Activated T-cell treated with anti-CD3 and anti-CD28 coated beads, Interleukin-2, amount 50 U/mL, for 24 hours (primary cell): ENCODE data around the gene LBX2.

ENCODE experiments used
- DNase-seq: peaks from one replicate; pipeline ENCODE4 v3.0.0-alpha.2; 2020
- H3K27ac Mint-ChIP-seq: 2 replicates; pipeline ENCODE4 v1.8.0; 2020; ENCODE audit warnings: mild to moderate bottlenecking, mixed read lengths
- H3K27me3 Mint-ChIP-seq: 2 replicates; pipeline ENCODE4 v1.8.0; 2020; ENCODE audit warnings: mixed read lengths
- H3K36me3 Mint-ChIP-seq: 2 replicates; pipeline ENCODE4 v1.8.0; 2020; ENCODE audit warnings: low read depth, mixed read lengths
- H3K4me1 Mint-ChIP-seq: 2 replicates; pipeline ENCODE4 v1.8.0; 2020; ENCODE audit warnings: low read depth, mixed read lengths
- H3K4me3 Mint-ChIP-seq: 2 replicates; pipeline ENCODE4 v1.8.0; 2020; ENCODE audit warnings: mild to moderate bottlenecking, moderate library complexity, mixed read lengths
- H3K9me3 Mint-ChIP-seq: 2 replicates; pipeline ENCODE4 v1.8.0; 2020; ENCODE audit warnings: mixed read lengths

Gene LBX2

GRCh38 chr2:74515271-74515980, 16.0 kb upstream of the LBX2 start:
- H3K27me3 Mint-ChIP-seq: peaks cover 87% of the 10 kb centered on the region
- peaks cover 29% of the 10 kb centered on the region for H3K4me1 Mint-ChIP-seq
- no peaks in the 10 kb centered on the region for H3K36me3 Mint-ChIP-seq
- DNase-seq: no peak
- H3K27ac Mint-ChIP-seq: peak overlapping the region; percentile 14
- no peaks in the 10 kb centered on the region for H3K9me3 Mint-ChIP-seq
- peak overlapping the region; percentile 55 for H3K4me3 Mint-ChIP-seq

DNA sequence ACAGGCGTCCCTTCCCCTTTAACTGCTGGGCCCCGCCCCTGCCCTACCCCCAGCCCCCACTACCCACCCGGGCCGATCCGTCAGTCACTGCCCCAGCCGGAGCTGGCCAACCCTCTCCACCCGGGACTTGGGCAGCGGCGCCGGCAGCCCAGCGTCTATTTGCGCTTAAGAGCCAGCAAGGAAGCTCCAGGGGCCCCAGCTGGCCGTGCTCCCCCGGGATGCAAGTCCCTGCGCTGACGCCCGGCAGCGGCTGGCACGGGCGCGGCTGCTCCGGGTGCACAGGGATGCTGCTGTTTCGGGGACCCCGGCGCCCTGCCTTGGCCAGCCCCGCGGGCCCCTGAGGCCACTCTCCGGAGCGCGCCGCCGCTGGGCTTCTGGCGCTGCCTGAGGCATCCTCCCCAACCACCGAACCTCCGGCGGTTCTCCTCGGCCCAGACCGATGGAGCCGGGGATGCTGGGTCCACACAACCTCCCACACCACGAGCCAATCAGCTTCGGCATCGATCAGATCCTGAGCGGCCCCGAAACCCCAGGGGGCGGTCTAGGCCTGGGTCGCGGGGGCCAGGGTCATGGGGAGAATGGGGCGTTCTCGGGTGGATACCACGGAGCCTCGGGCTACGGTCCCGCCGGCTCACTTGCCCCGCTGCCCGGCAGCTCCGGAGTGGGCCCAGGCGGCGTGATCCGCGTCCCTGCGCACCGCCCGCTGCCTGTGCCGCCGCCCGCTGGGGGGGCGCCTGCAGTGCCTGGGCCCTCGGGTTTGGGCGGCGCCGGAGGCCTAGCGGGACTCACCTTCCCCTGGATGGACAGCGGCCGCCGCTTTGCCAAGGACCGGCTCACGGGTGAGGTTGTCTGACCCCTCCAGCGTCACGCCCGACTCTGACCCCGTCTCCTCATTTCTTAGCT, 15.2 kb upstream of the LBX2 start, which contains the start of gene TLX2:
Gene TLX2 (plus strand): TSS at position 83 of the 903 bp plus-strand sequence. CDS start 357 bp downstream, at position 440.
- Mint-ChIP-seq H3K4me3 (peak within 1 kb of the TSS; percentile 55), H3K36me3 (no peaks in the 10 kb centered on the region), H3K27me3 (peaks cover 79% of the 10 kb centered on the region), H3K27ac (peak within 1 kb of the TSS; percentile 14), H3K9me3 (no peaks in the 10 kb centered on the region), H3K4me1 (peaks cover 29% of the 10 kb centered on the region)
- no peak for DNase-seq

DNA sequence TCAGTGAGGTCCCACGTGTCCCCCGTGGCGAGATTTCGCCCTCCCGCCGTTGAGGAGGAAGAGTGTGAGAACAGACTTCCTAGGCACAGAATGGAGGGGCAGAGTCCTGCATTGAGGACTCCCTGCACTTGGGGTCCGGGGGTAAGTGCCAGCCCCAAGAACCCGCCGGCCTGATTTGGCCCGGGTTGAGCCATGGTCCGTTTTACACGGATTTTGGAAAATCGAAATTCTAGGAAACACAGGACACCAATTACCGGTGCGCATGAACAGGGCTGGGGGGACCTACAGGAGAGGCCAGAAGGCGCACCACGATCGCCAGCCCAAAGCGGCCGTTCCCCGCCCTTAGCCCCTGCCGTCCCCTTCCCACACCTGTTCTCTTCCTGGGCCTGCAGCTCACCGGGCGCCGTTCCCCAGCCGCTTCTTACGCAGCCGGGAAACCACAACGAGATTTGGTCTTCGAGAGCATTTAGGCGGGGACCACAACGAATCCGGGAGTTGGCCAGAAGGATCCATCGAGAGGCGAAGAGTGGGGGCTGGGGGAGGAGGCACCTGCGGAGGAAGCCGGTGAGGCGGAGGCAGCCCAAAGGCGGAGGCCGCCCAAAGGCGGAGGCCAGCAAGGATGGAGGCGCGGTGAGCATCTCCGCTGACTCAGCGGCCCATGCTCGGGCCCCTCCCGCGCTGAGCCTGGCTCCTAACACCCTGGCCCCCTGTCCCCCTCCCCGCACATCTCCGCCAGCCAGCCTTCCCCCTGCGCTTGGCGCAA, 14.4 kb upstream of the LBX2 start:
- H3K27me3 Mint-ChIP-seq: peaks cover 71% of the 10 kb centered on the region
- peak overlapping the region; percentile 33 for H3K4me3 Mint-ChIP-seq
- H3K36me3 Mint-ChIP-seq: no peaks in the 10 kb centered on the region
- peaks cover 29% of the 10 kb centered on the region for H3K4me1 Mint-ChIP-seq
- no peaks in the 10 kb centered on the region for H3K9me3 Mint-ChIP-seq
- peak; percentile 64 for DNase-seq
- H3K27ac Mint-ChIP-seq: no peak overlapping the region

DNA sequence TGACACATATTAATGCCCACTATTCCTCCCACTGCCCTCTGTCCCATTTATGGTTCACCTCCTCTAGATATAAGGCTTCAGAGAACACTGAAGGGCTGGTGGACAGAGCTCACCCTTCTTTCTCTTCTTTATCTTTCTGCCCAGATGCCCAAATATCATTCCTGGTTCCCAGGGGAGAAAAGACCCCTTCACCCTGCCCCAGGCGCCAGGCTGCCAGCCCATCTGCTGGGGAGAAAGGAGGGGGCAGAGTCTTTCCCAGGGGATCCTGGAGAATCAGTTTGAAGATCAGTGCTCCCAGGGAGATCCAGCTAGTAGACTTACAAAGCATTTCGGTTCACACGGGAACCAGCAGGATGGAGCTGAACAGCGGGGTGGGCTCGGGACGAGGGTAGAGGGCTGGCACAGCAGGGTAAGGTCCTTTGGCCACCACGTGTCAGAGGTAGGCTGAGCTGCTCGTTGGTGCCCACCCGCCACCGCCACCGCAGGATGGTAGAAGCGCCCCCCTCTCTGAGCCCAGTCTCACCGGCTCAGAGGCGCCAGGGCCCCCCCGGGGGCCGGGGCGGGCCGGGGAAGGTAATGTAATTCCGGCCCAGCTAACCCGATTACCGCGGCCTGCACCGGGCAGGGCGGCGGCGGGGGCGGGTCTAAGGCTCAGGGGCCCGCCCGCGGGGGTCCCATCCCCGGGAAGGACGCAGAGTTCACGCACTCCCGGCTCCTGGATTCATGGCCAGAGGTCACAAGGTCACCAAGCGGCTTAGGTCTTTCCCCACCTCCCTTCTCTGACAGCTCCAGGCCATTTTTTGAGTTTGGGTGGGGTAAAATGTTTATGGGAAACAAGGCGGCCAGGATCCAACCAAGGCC, 13.6 kb upstream of the LBX2 start:
- Mint-ChIP-seq H3K9me3 (no peaks in the 10 kb centered on the region), H3K4me3 (no peak overlapping the region), H3K27me3 (peaks cover 63% of the 10 kb centered on the region), H3K4me1 (peaks cover 37% of the 10 kb centered on the region), H3K27ac (no peak overlapping the region), H3K36me3 (no peaks in the 10 kb centered on the region)
- DNase-seq: no peak

- no peak for DNase-seq
- Mint-ChIP-seq H3K4me1 (peaks cover 44% of the 10 kb centered on the region), H3K27ac (no peak overlapping the region), H3K4me3 (no peak overlapping the region), H3K36me3 (peaks cover 14% of the 10 kb centered on the region), H3K9me3 (no peaks in the 10 kb centered on the region), H3K27me3 (peaks cover 51% of the 10 kb centered on the region)
Observed at GRCh38 chr2:74511104-74511989, 11.9 kb upstream of the LBX2 start.

DNA sequence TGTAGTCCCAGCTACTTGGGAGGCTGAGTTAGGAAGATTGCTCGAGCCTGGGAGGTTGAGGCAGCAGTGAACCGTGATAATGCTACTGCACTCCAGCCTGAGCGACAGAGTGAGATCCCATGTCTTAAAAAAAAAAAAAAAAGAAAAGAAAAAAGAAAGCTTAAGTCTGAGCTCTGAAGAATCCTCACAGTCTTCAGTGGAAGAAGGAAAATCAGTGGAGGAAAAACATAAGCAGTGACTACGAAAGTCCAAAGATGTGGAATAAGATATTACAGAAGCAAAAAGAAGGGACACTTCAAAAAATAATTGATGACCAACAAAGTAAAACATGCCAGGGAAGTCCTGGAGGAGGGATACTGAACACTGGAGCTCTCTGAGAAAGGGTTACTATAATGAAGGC, 10.9 kb upstream of the LBX2 start:
- peaks cover 23% of the 10 kb centered on the region for H3K36me3 Mint-ChIP-seq
- DNase-seq: no peak
- peaks cover 45% of the 10 kb centered on the region for H3K4me1 Mint-ChIP-seq
- H3K27ac Mint-ChIP-seq: no peak overlapping the region
- no peaks in the 10 kb centered on the region for H3K9me3 Mint-ChIP-seq
- H3K4me3 Mint-ChIP-seq: no peak overlapping the region
- H3K27me3 Mint-ChIP-seq: peaks cover 46% of the 10 kb centered on the region

GRCh38 chr2:74507926-74508520, 8.6 kb upstream of the LBX2 start:
- peaks cover 55% of the 10 kb centered on the region for H3K27me3 Mint-ChIP-seq
- no peak for DNase-seq

DNA sequence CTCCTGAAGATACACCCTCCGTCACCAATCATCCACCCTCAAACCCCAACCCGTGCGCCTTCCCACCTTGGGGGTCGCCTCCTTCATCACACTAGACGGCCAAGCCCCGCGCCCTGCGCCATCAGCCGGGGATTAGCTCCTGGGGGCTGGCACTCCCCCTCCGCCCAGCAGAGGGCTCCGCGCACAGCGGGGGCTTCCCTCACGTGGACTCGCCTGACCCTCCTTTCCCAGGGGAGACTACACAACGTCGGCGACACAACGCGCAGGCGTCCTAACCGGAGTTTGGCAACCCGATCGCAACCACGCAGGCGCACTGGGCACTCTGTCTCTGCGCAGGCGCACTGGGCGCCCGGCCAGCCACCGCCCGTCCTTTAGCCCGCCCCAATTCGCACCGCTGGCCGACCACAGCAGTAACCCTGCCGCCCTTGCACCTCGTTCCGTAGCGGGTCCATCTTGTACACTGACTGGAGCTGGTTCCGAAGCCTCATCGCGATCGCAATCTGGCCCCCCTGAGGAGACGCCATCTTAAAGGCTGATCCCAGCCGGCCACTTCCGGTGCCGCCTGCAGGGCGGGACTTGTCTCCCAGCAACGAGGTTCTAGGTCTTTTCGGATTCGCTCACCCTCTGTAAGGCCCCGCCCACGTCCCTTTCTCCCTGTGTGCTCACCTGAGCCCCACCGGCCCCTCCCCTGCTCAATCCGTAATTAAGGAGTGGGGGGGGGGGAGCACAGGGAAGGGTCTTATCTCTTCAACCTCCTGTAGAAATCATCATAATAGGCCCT, 7.9 kb upstream of the LBX2 start, which contains the start of gene PCGF1:
Gene PCGF1 (minus strand): TSS at position 551 of the 781 bp plus-strand sequence. CDS start 27 bp downstream, at position 524.
- H3K27ac Mint-ChIP-seq: peak within 1 kb of the TSS; percentile 99
- H3K36me3 Mint-ChIP-seq: peaks cover 35% of the 10 kb centered on the region
- peak within 1 kb of the TSS; percentile 93 for H3K4me3 Mint-ChIP-seq
- no peaks in the 10 kb centered on the region for H3K9me3 Mint-ChIP-seq
- peaks cover 60% of the 10 kb centered on the region for H3K4me1 Mint-ChIP-seq
- peaks cover 55% of the 10 kb centered on the region for H3K27me3 Mint-ChIP-seq
- DNase-seq: peak; percentile 99

More at GRCh38 chr2:74507926-74508520, 8.6 kb upstream of the LBX2 start:
- H3K4me1 Mint-ChIP-seq: peaks cover 53% of the 10 kb centered on the region
- H3K36me3 Mint-ChIP-seq: peaks cover 35% of the 10 kb centered on the region
- H3K9me3 Mint-ChIP-seq: no peaks in the 10 kb centered on the region
- peak overlapping the region; percentile 93 for H3K4me3 Mint-ChIP-seq
- peak overlapping the region; percentile 99 for H3K27ac Mint-ChIP-seq

DNA sequence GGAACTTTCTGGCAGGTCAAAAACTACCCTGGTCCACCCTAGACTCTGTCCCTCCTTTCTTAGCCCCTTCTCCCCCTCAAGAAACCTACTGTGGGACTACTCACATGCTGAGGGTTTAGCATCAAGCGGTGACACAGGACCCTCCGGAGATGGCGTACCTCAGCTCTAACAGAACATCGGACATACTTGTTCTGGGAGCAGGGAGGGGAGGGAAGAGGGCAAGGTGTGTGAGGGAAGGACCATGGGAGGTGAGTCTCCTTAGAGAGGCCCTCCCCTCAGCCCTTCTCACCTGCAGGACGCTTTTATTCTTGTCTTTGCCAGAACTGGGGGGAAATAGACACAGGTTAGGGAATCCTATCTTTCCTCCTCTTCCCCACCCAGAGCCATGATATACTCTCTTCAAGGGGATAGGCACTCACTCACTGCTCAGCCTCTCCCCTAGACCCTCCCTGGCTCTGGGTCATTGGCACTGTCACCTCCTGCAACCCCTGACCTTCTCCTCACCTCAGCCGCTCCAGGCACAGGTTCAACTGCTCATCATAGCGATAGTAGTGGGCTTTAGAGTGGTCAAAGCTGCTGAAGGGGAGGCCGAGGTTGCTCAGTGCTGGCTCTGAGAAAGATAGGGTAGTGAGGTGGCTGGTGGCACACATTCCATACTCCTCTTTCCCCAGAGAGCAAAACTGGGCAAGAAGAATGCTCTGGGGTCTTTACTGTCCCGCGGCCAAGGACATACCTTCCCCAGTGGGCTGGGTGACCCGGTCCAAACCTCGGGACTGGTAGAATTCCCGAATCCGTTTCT, 6.2 kb upstream of the LBX2 start:
- no peak for DNase-seq
- peak overlapping the region; percentile 93 for H3K4me3 Mint-ChIP-seq
- no peak overlapping the region for H3K27ac Mint-ChIP-seq
- peaks cover 58% of the 10 kb centered on the region for H3K27me3 Mint-ChIP-seq
- peaks cover 35% of the 10 kb centered on the region for H3K36me3 Mint-ChIP-seq
- no peaks in the 10 kb centered on the region for H3K9me3 Mint-ChIP-seq
- H3K4me1 Mint-ChIP-seq: peaks cover 62% of the 10 kb centered on the region

GRCh38 chr2:74504591-74504990, 5.2 kb upstream of the LBX2 start:
- peaks cover 65% of the 10 kb centered on the region for H3K27me3 Mint-ChIP-seq
- H3K36me3 Mint-ChIP-seq: peaks cover 35% of the 10 kb centered on the region
- H3K9me3 Mint-ChIP-seq: no peaks in the 10 kb centered on the region
- no peak for DNase-seq
- H3K27ac Mint-ChIP-seq: no peak overlapping the region
- no peak overlapping the region for H3K4me3 Mint-ChIP-seq
- peaks cover 64% of the 10 kb centered on the region for H3K4me1 Mint-ChIP-seq
